GM06990 (cell line): Measurements from ENCODE around the gene NSG1.

Experiments
- DNase-seq: peaks from one replicate; pipeline ENCODE4 v3.0.0-alpha.2; 2011; ENCODE audit not compliant: insufficient read length; ENCODE audit errors: extremely low read depth
- H3K27me3 ChIP-seq: replicated peaks from 2 replicates; pipeline ENCODE4 v1.6.0; 2011; ENCODE audit warnings: low read length; ENCODE audit not compliant: control insufficient read depth, insufficient read depth
- H3K36me3 ChIP-seq: 2 replicates; pipeline ENCODE4 v1.5.1; 2011; ENCODE audit warnings: low read length; ENCODE audit not compliant: control insufficient read depth, insufficient read depth
- H3K4me3 ChIP-seq: replicated peaks from 2 replicates; pipeline ENCODE4 v1.5.1; 2011; ENCODE audit warnings: low read depth, mild to moderate bottlenecking, control low read depth, low read length
- TF ChIP-seq, protein P1 (sequence below): IDR thresholded peaks from 2 replicates; pipeline ENCODE4 v1.5.1; 2011; ENCODE audit warnings: low read length, control low read depth, mild to moderate bottlenecking, inconsistent platforms; ENCODE audit not compliant: insufficient read depth, poor library complexity, severe bottlenecking

The NSG1 gene

GRCh38 chr4:4456351-4456750 lies 69.4 kb downstream of the NSG1 start:
- TF ChIP-seq, protein P1, sequence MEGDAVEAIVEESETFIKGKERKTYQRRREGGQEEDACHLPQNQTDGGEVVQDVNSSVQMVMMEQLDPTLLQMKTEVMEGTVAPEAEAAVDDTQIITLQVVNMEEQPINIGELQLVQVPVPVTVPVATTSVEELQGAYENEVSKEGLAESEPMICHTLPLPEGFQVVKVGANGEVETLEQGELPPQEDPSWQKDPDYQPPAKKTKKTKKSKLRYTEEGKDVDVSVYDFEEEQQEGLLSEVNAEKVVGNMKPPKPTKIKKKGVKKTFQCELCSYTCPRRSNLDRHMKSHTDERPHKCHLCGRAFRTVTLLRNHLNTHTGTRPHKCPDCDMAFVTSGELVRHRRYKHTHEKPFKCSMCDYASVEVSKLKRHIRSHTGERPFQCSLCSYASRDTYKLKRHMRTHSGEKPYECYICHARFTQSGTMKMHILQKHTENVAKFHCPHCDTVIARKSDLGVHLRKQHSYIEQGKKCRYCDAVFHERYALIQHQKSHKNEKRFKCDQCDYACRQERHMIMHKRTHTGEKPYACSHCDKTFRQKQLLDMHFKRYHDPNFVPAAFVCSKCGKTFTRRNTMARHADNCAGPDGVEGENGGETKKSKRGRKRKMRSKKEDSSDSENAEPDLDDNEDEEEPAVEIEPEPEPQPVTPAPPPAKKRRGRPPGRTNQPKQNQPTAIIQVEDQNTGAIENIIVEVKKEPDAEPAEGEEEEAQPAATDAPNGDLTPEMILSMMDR, result no peak

GRCh38 chr4:4456816-4457578 lies 70.1 kb downstream of the NSG1 start:
- H3K27me3 ChIP-seq, result no peaks in the 10 kb centered on the region
- DNase-seq, result no peak
- no peak overlapping the region for H3K4me3 ChIP-seq
- H3K36me3 ChIP-seq, result peaks cover 16% of the 10 kb centered on the region
- TF ChIP-seq, protein P1, result no peak

More at GRCh38 chr4:4456351-4456750, 69.4 kb downstream of the NSG1 start:
- no peak for DNase-seq
- H3K4me3 ChIP-seq, result no peak overlapping the region
- no peaks in the 10 kb centered on the region for H3K27me3 ChIP-seq
- peaks cover 16% of the 10 kb centered on the region for H3K36me3 ChIP-seq

GRCh38 chr4:4457803-4458553 lies 71.1 kb downstream of the NSG1 start:
- TF ChIP-seq, protein P1, result no peak
- H3K4me3 ChIP-seq, result no peak overlapping the region
- DNase-seq, result no peak
- no peaks in the 10 kb centered on the region for H3K27me3 ChIP-seq
- peaks cover 16% of the 10 kb centered on the region for H3K36me3 ChIP-seq

- Histone ChIP-seq H3K36me3 (peaks cover 11% of the 10 kb centered on the region), H3K4me3 (no peak overlapping the region), H3K27me3 (no peaks in the 10 kb centered on the region)
- TF ChIP-seq, protein P1, result no peak
- DNase-seq, result no peak
These were observed 72.3 kb downstream of the NSG1 start for GRCh38 chr4:4459181-4459580.

DNA sequence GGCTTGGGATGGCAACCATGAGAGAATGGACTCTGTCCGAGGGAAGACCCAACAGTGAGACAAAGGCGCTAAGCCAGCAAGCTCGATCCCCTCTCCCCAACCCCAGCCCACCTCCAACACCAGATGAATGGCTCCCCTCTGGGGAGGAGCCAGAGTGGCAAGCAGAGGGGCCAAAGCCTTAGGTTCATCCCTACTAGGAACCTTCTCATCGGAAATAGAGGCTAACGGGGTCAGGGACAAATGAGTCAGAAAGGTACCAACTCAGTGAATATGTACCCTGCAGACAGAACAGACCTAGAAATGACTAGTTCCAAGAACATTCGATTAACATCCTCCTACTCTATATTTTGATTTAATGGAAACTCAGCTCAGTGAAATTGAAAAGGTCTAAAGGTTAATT lies 73.9 kb downstream of the NSG1 start:
- TF ChIP-seq, protein P1, result no peak

More for the DNA sequence above, 73.9 kb downstream of the NSG1 start:
- no peak for DNase-seq
- no peak overlapping the region for H3K4me3 ChIP-seq
- H3K36me3 ChIP-seq, result peaks cover 9% of the 10 kb centered on the region
- H3K27me3 ChIP-seq, result no peaks in the 10 kb centered on the region
